Left hindlimb (tissue), 1 donor: ENCODE results near the gene EOLA2.
"Not testable (repeated sequence)": the region's sequence is repeated elsewhere in the genome, so short reads cannot be mapped to it uniquely, and the experiment has no call there.

Source experiments
- DNase-seq: peaks from one replicate; pipeline ENCODE4 v3.0.0-alpha.2; 2018

Gene EOLA2

GRCh38 chrX:149938427-149938880, at the start of gene EOLA2:
TSS of gene EOLA2 (minus strand) at chrX:149938491. CDS start at chrX:149933874, 4,617 bp downstream.
- DNase-seq: peak; percentile 97

GRCh38 chrX:149987613-149988012, 49.3 kb upstream of the EOLA2 start:
- DNase-seq: no peak

- no peak for DNase-seq
Observed at GRCh38 chrX:149984411-149984810, 46.1 kb upstream of the EOLA2 start.

- no peak for DNase-seq
Observed at GRCh38 chrX:149982310-149982709, 44.0 kb upstream of the EOLA2 start.

GRCh38 chrX:149979126-149979644, 40.9 kb upstream of the EOLA2 start:
- no peak for DNase-seq

GRCh38 chrX:149962859-149963757, 24.8 kb upstream of the EOLA2 start:
- DNase-seq: peak; percentile 41

GRCh38 chrX:149962010-149962409, 23.7 kb upstream of the EOLA2 start:
- no peak for DNase-seq

- DNase-seq: no peak
Observed at GRCh38 chrX:149961572-149961971, 23.3 kb upstream of the EOLA2 start.

GRCh38 chrX:149950681-149951080, 12.4 kb upstream of the EOLA2 start:
- DNase-seq: no peak

GRCh38 chrX:149949743-149950436, 11.6 kb upstream of the EOLA2 start:
- no peak for DNase-seq

- DNase-seq: no peak
Observed at GRCh38 chrX:149948016-149948415, 9.7 kb upstream of the EOLA2 start.

- not testable (repeated sequence) for DNase-seq
Observed at GRCh38 chrX:149946932-149947331, 8.6 kb upstream of the EOLA2 start.

- DNase-seq: not testable (repeated sequence)
Observed at GRCh38 chrX:149945820-149946219, 7.5 kb upstream of the EOLA2 start.

- DNase-seq: not testable (repeated sequence)
Observed at GRCh38 chrX:149945087-149945670, 6.9 kb upstream of the EOLA2 start.

- DNase-seq: not testable (repeated sequence)
Observed at GRCh38 chrX:149940674-149941024, 2.4 kb upstream of the EOLA2 start.

- DNase-seq: peak; percentile 98
Observed at GRCh38 chrX:149939905-149940673, 1.8 kb upstream of the EOLA2 start.

- no peak for DNase-seq
Observed at GRCh38 chrX:149939655-149939904, 1.3 kb upstream of the EOLA2 start.

- DNase-seq: peak; percentile 97
Observed at GRCh38 chrX:149938881-149939654, 777 bp upstream of the EOLA2 start.

- DNase-seq: peak; percentile 42
Observed at GRCh38 chrX:149937871-149938426, 342 bp downstream of the EOLA2 start.

GRCh38 chrX:149937328-149937727, 963 bp downstream of the EOLA2 start:
- not testable (repeated sequence) for DNase-seq

- not testable (repeated sequence) for DNase-seq
Observed at GRCh38 chrX:149933547-149933946, 4.7 kb downstream of the EOLA2 start.

- DNase-seq: not testable (repeated sequence)
Observed at GRCh38 chrX:149932970-149933369, 5.3 kb downstream of the EOLA2 start.
